Measurements from ENCODE around the gene OR5C1.

OR5C1 gene

DNA sequence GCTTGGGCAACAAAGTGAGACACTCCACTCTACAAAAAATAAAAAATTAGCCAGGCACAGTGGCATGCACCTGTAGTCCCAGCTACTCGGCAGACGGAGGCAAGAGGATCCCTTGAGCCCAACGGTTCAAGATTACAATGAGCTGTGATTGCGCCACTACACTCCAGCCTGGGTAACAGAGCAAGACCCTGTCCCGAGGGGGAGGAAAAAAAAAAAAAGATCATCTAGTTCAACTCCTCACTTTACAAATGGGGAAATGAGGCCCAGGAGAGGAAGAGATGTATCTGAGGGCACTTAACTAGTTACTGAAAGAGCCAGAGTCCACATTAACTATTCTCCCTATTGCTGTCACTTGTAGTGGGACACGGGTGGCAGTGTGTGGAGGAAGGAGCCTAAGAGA lies 25.8 kb downstream of the OR5C1 start:
- Histone ChIP-seq H3K9ac (no peak overlapping the region), H3K4me1 (ENCODE audit: low read depth, poor library complexity, severe bottlenecking) (no peaks in the 10 kb centered on the region), H3K36me3 (ENCODE audit: insufficient read depth) (no peaks in the 10 kb centered on the region), H3K4me2 (no peak overlapping the region), H3K27me3 (ENCODE audit: insufficient read depth, low read depth) (no peaks in the 10 kb centered on the region), H3K4me3 (IDR thresholded peaks at IDR 0.05; ENCODE audit: insufficient read depth, low read depth, low read length) (no peak overlapping the region), H3K79me2 (ENCODE audit: insufficient read depth, low read depth) (no peaks in the 10 kb centered on the region), H2AFZ (ENCODE audit: low read depth) (no peak overlapping the region), H4K20me1 (ENCODE audit: insufficient read depth) (no peaks in the 10 kb centered on the region), H3K27ac (no peak overlapping the region)
- TF ChIP-seq, protein P1, sequence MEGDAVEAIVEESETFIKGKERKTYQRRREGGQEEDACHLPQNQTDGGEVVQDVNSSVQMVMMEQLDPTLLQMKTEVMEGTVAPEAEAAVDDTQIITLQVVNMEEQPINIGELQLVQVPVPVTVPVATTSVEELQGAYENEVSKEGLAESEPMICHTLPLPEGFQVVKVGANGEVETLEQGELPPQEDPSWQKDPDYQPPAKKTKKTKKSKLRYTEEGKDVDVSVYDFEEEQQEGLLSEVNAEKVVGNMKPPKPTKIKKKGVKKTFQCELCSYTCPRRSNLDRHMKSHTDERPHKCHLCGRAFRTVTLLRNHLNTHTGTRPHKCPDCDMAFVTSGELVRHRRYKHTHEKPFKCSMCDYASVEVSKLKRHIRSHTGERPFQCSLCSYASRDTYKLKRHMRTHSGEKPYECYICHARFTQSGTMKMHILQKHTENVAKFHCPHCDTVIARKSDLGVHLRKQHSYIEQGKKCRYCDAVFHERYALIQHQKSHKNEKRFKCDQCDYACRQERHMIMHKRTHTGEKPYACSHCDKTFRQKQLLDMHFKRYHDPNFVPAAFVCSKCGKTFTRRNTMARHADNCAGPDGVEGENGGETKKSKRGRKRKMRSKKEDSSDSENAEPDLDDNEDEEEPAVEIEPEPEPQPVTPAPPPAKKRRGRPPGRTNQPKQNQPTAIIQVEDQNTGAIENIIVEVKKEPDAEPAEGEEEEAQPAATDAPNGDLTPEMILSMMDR (conservative IDR thresholded peaks at IDR 0.05; ENCODE audit: low read depth, low read length), result no peak

DNA sequence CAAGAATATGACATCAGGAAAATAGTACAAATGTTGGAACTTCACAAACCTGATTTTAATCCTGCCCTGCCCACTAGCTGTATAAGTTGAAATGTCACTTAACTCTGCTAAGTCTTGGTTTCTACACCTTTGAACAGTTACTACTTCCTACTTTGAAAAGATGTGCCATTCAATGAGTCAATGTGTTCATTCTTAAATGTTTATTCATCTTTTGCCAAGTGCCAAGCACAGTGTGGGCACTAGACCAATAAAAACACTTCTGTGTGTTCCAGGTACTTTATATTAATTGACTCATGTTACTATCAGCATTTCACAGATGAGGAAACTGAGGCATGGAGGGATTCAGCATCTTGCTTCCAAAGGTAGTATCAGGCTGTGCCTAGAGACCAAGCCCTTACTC lies 26.8 kb downstream of the OR5C1 start:
- no peaks in the 10 kb centered on the region for H3K79me2 ChIP-seq (ENCODE audit: insufficient read depth, low read depth)
- no peak overlapping the region for H3K4me3 ChIP-seq (IDR thresholded peaks at IDR 0.05; ENCODE audit: insufficient read depth, low read depth, low read length)
- H3K4me1 ChIP-seq (ENCODE audit: low read depth, poor library complexity, severe bottlenecking), result no peaks in the 10 kb centered on the region
- no peak overlapping the region for H3K27ac ChIP-seq
- no peaks in the 10 kb centered on the region for H3K27me3 ChIP-seq (ENCODE audit: insufficient read depth, low read depth)
- H3K9ac ChIP-seq, result no peak overlapping the region
- no peak overlapping the region for H2AFZ ChIP-seq (ENCODE audit: low read depth)
- H3K4me2 ChIP-seq, result no peak overlapping the region
- H3K36me3 ChIP-seq (ENCODE audit: insufficient read depth), result no peaks in the 10 kb centered on the region
- TF ChIP-seq, protein P1 (conservative IDR thresholded peaks at IDR 0.05; ENCODE audit: low read depth, low read length), result no peak
- no peaks in the 10 kb centered on the region for H4K20me1 ChIP-seq (ENCODE audit: insufficient read depth)

DNA sequence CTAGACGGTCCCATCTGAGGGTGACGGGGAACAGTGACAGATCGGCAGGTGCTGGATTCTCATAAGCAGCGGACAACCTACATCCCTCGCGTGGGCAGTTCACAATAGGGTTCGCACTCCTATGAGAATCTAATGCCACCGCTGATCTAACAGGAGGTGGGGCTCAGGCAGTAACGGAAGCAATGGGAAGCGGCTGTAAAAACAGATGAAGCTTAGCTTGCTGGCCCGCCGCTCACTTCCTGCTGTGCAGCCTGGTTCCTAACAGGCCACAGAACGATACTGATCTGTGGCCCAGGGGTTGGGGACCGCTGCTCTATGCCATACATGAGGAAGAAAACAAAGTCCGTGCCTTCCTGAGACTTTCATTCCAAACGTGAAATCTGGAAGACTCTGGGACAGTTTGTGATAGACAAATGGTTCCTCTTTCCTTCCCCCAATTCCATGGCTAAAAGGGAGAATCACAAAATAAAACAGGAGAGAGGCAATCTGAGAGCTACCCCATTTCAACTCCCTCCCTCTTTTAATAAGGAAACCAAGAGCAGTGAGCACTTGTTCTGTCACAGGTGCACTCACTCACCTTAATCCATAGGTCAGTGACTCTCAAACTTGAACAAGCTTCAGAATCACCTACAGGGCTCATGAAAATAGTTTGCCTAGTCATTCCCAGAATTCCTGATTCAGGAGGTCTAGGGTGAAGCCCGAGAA lies 27.6 kb downstream of the OR5C1 start:
- TF ChIP-seq, protein P1 (conservative IDR thresholded peaks at IDR 0.05; ENCODE audit: low read depth, low read length), result no peak
- no peak overlapping the region for H3K4me3 ChIP-seq (IDR thresholded peaks at IDR 0.05; ENCODE audit: insufficient read depth, low read depth, low read length)

DNA sequence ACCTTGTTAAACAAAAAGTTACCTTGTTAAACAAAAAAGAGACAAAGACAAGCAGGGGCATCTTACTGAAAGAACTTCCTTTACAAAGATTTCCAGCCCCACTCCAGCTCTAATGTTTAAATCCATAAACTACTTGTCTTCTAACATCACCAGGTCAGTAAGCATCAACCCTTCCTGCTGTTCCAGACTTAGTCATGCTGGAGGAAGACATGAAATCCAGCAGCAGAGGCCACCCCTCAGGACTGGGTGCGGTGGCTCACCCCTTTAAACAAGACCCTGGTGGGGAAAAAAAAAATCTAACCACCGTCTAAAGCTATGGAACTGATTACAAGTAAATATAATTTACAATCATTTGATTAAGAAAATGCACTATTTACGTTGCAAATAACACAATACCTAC lies 30.6 kb downstream of the OR5C1 start:
- no peak overlapping the region for H3K4me2 ChIP-seq
- H3K27me3 ChIP-seq (ENCODE audit: insufficient read depth, low read depth), result no peaks in the 10 kb centered on the region
- no peaks in the 10 kb centered on the region for H3K36me3 ChIP-seq (ENCODE audit: insufficient read depth)
- no peak overlapping the region for H3K4me3 ChIP-seq (IDR thresholded peaks at IDR 0.05; ENCODE audit: insufficient read depth, low read depth, low read length)
- no peaks in the 10 kb centered on the region for H3K79me2 ChIP-seq (ENCODE audit: insufficient read depth, low read depth)
- no peak overlapping the region for H3K9ac ChIP-seq
- no peak overlapping the region for H3K27ac ChIP-seq
- TF ChIP-seq, protein P1 (conservative IDR thresholded peaks at IDR 0.05; ENCODE audit: low read depth, low read length), result no peak
- H2AFZ ChIP-seq (ENCODE audit: low read depth), result no peak overlapping the region
- no peaks in the 10 kb centered on the region for H3K4me1 ChIP-seq (ENCODE audit: low read depth, poor library complexity, severe bottlenecking)
- H4K20me1 ChIP-seq (ENCODE audit: insufficient read depth), result no peaks in the 10 kb centered on the region

More for the DNA sequence above, 27.6 kb downstream of the OR5C1 start:
- Histone ChIP-seq H3K79me2 (ENCODE audit: insufficient read depth, low read depth) (no peaks in the 10 kb centered on the region), H3K27me3 (ENCODE audit: insufficient read depth, low read depth) (no peaks in the 10 kb centered on the region), H4K20me1 (ENCODE audit: insufficient read depth) (no peaks in the 10 kb centered on the region), H3K4me2 (no peak overlapping the region), H2AFZ (ENCODE audit: low read depth) (no peak overlapping the region), H3K4me1 (ENCODE audit: low read depth, poor library complexity, severe bottlenecking) (no peaks in the 10 kb centered on the region), H3K36me3 (ENCODE audit: insufficient read depth) (no peaks in the 10 kb centered on the region), H3K27ac (no peak overlapping the region), H3K9ac (no peak overlapping the region)
